Esophagus squamous epithelium (tissue), 5 donors: ENCODE measurements around the gene RPLP2. TPM values are rescaled to one million over a fixed set of nuclear protein-coding genes. Genes with fewer than 3 reads are reported as not detected.

Experiments
- DNase-seq: peaks from one replicate; lab custom pipeline; 2025; lab: John Stamatoyannopoulos, UW
- H3K27ac ChIP-seq, 4 donors: fragments of 200-600 bp; sonication (generic); one replicate each; pipeline ENCODE4 v1.5.1; 2016 to 2019; ENCODE audit warnings: mild to moderate bottlenecking in 1 of 4
- H3K27me3 ChIP-seq, 4 donors: fragments of 200-600 bp; sonication (generic); 1 replicate in 3 of 4; 2 replicates in 1 of 4; pipeline versions ENCODE4 v1.5.1 to v1.6.0; 2017 to 2021; ENCODE audit warnings: antibody characterized with exemption in 1 of 4
- H3K36me3 ChIP-seq, 3 donors: fragments of 200-600 bp; sonication (generic); one replicate each; pipeline ENCODE4 v1.5.1; 2016 to 2019
- H3K4me1 ChIP-seq, 3 donors: fragments of 200-600 bp; sonication (generic); one replicate each; pipeline ENCODE4 v1.5.1; 2017 to 2019
- H3K4me3 ChIP-seq, 4 donors: fragments of 200-600 bp; sonication (generic); 1 replicate in 3 of 4; 2 replicates in 1 of 4; pipeline ENCODE4 v1.5.1; 2016 to 2019; ENCODE audit warnings: mild to moderate bottlenecking in 2 of 4, moderate library complexity in 1 of 4
- H3K9me3 ChIP-seq, 3 donors: fragments of 200-600 bp; sonication (generic); one replicate each; pipeline ENCODE4 v1.5.1; 2016 to 2019
- POLR2A ChIP-seq, 4 donors: fragments of 450-650 bp; IDR thresholded peaks; one replicate each; pipeline ENCODE4 v1.6.1; 2017; ENCODE audit warnings: antibody characterized with exemption in 4 of 4, mild to moderate bottlenecking in 4 of 4, moderate library complexity in 3 of 4
- WGBS, 2 donors: methylation state at CpG; one replicate each; pipeline ENCODE4 v1.1.5; 2018; 5-methylcytosine and 5-hydroxymethylcytosine counted together
- intact Hi-C: fragments of 100-400 bp; cut with DNase I; formaldehyde crosslinking; loops from one replicate; pipeline ENCODE4 v1.15.0; 2022
- total RNA-seq, 4 donors: library from RNA; depleted of rRNA; stranded (reverse); fragments of >200 nt; gene quantifications; one replicate each; pipeline ENCODE4 v1.1.0, GENCODE V29; 2016
- TF ChIP-seq, protein P1 (sequence below), 6 experiments: fragments of 450-650 bp in 4 of 6; fragments of 200-600 bp in 2 of 6; sonication (generic) in 2 of 6; IDR thresholded peaks; one replicate each; pipeline ENCODE4 v1.5.1; 2016 to 2019; ENCODE audit warnings: antibody characterized with exemption in 6 of 6, mild to moderate bottlenecking in 4 of 6, moderate library complexity in 4 of 6
- donor health status: DM: yes; HTN: yes; CAD: no.

Gene RPLP2
- total RNA-seq, 4 donors from 2014 or later: 232 to 871 (median 490) TPM

DNA sequence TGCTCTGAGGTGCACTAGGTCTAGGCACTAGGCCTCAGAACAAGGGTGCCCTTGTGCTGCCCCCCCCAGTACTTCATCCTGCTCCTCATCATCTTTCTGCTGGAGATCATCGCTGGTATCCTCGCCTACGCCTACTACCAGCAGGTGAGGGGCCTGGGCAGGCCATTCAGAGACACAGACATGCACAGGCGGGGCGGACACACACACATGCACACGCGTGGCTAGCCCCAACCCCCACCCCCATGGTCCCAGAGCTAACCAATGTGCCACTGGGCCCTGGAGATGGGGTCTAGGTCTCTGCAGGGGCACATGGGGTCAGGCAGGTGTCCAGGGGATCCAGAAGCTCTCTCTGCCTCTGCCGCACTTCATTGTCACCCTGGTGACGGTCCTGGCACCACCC lies 26.9 kb downstream of the RPLP2 start:
- Histone ChIP-seq H3K4me1 (peaks cover 48 to 96% (median 49%) of the 10 kb centered on the region in 3 donors), H3K36me3 (peaks cover 19 to 51% (median 24%) of the 10 kb centered on the region in 3 donors), H3K9me3 (no peaks in the 10 kb centered on the region), H3K27me3 (peaks cover 0 to 9% (median 0%) of the 10 kb centered on the region in 4 donors), H3K27ac (no peak overlapping the region), H3K4me3 (no peak overlapping the region)
- 69% methylated on average over 8 of the region's 9 CpGs; no CpG with 5 or more reads in 1 of the 2 donors for WGBS, 2 donors
- intact Hi-C loops: no loop called here
- TF ChIP-seq, protein P1, sequence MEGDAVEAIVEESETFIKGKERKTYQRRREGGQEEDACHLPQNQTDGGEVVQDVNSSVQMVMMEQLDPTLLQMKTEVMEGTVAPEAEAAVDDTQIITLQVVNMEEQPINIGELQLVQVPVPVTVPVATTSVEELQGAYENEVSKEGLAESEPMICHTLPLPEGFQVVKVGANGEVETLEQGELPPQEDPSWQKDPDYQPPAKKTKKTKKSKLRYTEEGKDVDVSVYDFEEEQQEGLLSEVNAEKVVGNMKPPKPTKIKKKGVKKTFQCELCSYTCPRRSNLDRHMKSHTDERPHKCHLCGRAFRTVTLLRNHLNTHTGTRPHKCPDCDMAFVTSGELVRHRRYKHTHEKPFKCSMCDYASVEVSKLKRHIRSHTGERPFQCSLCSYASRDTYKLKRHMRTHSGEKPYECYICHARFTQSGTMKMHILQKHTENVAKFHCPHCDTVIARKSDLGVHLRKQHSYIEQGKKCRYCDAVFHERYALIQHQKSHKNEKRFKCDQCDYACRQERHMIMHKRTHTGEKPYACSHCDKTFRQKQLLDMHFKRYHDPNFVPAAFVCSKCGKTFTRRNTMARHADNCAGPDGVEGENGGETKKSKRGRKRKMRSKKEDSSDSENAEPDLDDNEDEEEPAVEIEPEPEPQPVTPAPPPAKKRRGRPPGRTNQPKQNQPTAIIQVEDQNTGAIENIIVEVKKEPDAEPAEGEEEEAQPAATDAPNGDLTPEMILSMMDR (IDR thresholded peaks at IDR 0.05): no peak
- TF ChIP-seq POLR2A (IDR thresholded peaks at IDR 0.05): no peak
- DNase-seq: no peak

DNA sequence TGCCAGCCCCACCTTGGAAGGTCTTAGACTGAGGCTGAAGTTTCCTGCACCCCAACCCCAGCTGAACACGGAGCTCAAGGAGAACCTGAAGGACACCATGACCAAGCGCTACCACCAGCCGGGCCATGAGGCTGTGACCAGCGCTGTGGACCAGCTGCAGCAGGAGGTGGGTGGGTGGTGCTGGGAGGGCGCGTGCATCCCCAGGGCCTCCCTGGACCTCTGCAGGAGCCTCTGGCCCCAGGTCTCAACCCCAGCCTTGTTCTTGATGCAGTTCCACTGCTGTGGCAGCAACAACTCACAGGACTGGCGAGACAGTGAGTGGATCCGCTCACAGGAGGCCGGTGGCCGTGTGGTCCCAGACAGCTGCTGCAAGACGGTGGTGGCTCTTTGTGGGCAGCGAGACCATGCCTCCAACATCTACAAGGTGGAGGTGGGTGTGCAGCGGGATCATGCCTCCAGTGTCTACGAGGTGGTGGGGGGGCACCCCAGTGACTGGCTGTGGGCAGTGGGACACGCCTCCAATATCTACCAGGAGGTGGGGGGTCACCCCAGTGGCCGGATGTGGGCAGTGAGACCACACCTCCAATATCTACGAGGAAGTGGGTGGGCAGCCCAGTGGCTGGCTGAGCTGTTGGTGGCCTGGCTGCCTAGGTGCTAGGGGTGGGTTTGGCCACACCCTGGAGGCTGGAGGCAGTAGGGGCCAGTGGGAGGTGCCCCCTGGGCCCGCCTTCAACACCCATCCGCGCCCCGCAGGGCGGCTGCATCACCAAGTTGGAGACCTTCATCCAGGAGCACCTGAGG lies 27.6 kb downstream of the RPLP2 start:
- no peak overlapping the region for H3K27ac ChIP-seq
- H3K9me3 ChIP-seq: no peaks in the 10 kb centered on the region
- intact Hi-C loops: no loop called here
- H3K36me3 ChIP-seq: peaks cover 19 to 51% (median 24%) of the 10 kb centered on the region in 3 donors
- H3K27me3 ChIP-seq: peaks cover 0 to 2% (median 0%) of the 10 kb centered on the region in 4 donors
- WGBS, 2 donors: 64 to 80% methylated on average over 3 to 9 of the region's 22 CpGs
- peaks cover 43 to 91% (median 44%) of the 10 kb centered on the region in 3 donors for H3K4me1 ChIP-seq
- TF ChIP-seq POLR2A (IDR thresholded peaks at IDR 0.05): no peak
- TF ChIP-seq, protein P1 (IDR thresholded peaks at IDR 0.05): no peak
- H3K4me3 ChIP-seq: no peak overlapping the region
- no peak for DNase-seq

DNA sequence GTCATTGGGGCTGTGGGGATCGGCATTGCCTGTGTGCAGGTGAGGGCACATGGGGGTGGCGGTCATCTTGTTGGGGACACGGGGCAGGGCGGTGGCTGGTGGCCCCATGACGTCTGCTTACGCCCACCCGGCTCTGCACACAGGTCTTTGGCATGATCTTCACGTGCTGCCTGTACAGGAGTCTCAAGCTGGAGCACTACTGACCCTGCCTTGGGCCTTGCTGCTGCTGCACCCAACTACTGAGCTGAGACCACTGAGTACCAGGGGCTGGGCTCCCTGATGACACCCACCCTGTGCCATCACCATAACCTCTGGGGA lies 28.2 kb downstream of the RPLP2 start:
- Histone ChIP-seq H3K27me3 (no peaks in the 10 kb centered on the region), H3K9me3 (no peaks in the 10 kb centered on the region), H3K4me3 (no peak overlapping the region), H3K36me3 (peaks cover 19 to 51% (median 24%) of the 10 kb centered on the region in 3 donors), H3K4me1 (peaks cover 42 to 90% (median 43%) of the 10 kb centered on the region in 3 donors), H3K27ac (peak overlapping the region in 1 of 4 donors; percentile 1)
- TF ChIP-seq, protein P1 (IDR thresholded peaks at IDR 0.05): no peak
- no peak for TF ChIP-seq POLR2A (IDR thresholded peaks at IDR 0.05)
- intact Hi-C loops: no loop called here
- WGBS, 2 donors: no CpG with 5 or more reads among the region's 8 CpGs
- no peak for DNase-seq

DNA sequence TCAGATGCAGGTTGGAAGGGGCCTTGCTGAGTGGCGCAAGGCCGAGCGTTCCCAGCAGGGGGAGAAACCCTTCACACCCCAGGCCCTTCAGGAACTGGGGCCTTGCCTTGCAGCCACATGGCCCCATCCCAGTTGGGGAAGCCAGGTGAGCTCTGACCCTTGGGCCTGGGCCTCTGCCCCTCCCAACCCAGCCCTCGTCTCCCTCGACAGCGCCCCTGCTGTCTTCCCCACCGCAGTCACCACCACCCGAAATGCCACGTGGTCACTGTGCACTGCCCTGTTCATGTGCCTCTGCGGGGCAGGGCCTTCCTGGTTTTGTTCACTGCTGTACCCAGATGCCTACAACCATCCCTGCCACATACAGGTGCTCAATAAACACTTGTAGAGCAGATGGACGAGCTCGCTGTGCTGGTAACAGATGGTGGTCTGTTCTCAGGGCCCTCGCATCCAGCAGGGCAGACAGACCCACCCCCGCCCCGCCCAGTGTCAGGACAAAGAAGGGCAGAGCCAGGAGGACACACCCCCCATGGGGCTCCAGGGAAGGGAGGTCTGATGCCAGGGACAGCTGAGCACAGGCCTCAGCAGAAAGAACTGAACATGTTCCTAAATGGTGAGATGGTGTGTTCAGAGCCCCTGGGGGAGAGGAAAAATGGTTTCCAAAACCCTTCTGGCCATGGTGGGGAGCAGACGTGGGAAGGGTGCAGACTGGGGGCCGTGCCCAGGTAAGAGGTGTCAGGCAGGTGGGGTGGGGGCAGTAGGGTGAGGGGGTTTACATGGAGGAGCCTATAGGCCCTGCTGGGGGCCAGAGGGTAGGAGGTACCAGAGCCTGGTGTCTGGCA lies 28.9 kb downstream of the RPLP2 start:
- peaks cover 19 to 51% (median 24%) of the 10 kb centered on the region in 3 donors for H3K36me3 ChIP-seq
- TF ChIP-seq, protein P1 (IDR thresholded peaks at IDR 0.05): no peak
- TF ChIP-seq POLR2A (IDR thresholded peaks at IDR 0.05): no peak
- H3K27ac ChIP-seq: peak overlapping the region in 2 of 4 donors; percentile 1 to 33
- H3K27me3 ChIP-seq: no peaks in the 10 kb centered on the region
- 50 to 70% methylated on average over 2 to 9 of the region's 17 CpGs for WGBS, 2 donors
- H3K4me3 ChIP-seq: no peak overlapping the region
- no peaks in the 10 kb centered on the region for H3K9me3 ChIP-seq
- peaks cover 46 to 90% (median 46%) of the 10 kb centered on the region in 3 donors for H3K4me1 ChIP-seq
- intact Hi-C loops: no loop called here
- no peak for DNase-seq
